ENCODE results near the gene NTHL1. TPM values are rescaled to one million over a fixed set of nuclear protein-coding genes. Genes with fewer than 3 reads are reported as not detected.

NTHL1 gene
- polyA plus RNA-seq, 4 donors, result 13.0 to 27.6 (median 18.5) TPM

DNA sequence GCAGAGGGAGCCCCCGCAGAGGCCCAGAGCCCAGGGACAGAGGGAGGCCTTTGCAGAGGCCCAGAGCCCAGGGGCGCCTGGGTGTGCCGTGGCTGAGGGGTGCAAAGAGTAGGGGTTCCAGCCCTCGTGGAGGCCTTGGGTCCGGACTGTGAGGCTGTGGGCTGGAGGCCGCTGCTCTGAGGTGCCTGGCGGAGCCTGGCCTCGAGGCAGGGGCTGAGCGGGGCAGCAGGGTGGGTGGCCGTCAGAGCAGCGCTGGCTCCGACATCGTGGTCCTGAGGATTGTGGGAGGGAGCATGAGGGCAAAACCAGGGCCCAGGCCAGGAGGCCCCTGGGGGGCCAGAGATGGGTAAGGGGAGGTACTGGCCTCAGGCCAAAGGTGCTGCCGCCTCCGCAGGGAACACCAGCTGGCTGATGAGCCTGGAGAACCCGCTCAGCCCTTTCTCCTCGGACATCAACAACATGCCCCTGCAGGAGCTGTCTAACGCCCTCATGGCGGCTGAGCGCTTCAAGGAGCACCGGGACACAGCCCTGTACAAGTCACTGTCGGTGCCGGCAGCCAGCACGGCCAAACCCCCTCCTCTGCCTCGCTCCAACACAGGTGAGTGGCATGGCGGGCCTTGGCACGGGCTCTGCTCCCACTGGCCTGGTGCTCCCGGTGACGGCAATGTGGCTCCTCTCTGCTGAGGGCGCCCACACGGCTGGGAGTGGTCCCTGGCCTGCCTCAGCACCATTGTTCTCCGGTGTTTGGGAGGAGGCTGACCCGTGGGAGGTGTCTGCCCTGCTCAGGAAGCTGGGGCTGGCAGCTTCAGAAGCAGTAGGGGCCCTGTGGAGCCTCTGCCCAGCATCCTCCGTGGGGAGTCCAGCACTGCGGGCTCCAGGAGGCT lies 33.8 kb upstream of the NTHL1 start:
- no peak overlapping the region for H3K4me3 ChIP-seq (ENCODE audit: low read depth in 1 of 3, low read length in 3 of 3)
- DNase-seq, result no peak
- WGBS, 3 donors, result 87 to 92% (median 92%) methylated on average over 24 to 35 of the region's 35 CpGs
- FAIRE-seq, result no peak
- peak overlapping the region in 1 of 3 donors; percentile 69 for H3K27ac ChIP-seq (ENCODE audit: low read depth in 1 of 3, low read length in 2 of 3)
- H3K4me1 ChIP-seq (ENCODE audit: control insufficient read depth in 3 of 3, insufficient read depth in 2 of 3, low read depth in 1 of 3, low read length in 2 of 3), result peaks cover 0 to 17% (median 0%) of the 10 kb centered on the region in 3 donors
- no peaks in the 10 kb centered on the region for H3K27me3 ChIP-seq (ENCODE audit: control insufficient read depth in 3 of 3, insufficient read depth in 3 of 3, low read length in 3 of 3)
- H3K9me3 ChIP-seq (ENCODE audit: control insufficient read depth in 2 of 2, insufficient read depth in 1 of 2, low read depth in 1 of 2, low read length in 1 of 2), result no peaks in the 10 kb centered on the region
- H3K36me3 ChIP-seq (ENCODE audit: control insufficient read depth in 3 of 3, insufficient read depth in 2 of 3, low read depth in 1 of 3, low read length in 3 of 3), result peaks cover 13 to 99% (median 15%) of the 10 kb centered on the region in 3 donors

DNA sequence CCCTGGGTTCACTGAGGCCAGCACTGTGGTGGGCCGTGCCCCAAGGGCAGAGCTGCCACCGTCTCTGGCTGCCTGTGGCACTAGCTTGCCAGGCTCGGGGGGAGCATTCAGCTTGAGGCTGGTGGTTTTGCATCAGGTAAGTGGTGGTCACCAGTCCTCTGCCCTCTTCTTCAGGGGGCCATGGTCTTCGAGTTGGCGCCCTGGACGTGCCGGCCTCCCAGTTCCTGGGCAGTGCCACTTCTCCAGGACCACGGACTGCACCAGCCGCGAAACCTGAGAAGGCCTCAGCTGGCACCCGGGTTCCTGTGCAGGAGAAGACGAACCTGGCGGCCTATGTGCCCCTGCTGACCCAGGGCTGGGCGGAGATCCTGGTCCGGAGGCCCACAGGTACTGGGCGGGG lies 32.4 kb upstream of the NTHL1 start:
- no peaks in the 10 kb centered on the region for H3K27me3 ChIP-seq (ENCODE audit: control insufficient read depth in 3 of 3, insufficient read depth in 3 of 3, low read length in 3 of 3)
- no peaks in the 10 kb centered on the region for H3K9me3 ChIP-seq (ENCODE audit: control insufficient read depth in 2 of 2, insufficient read depth in 1 of 2, low read depth in 1 of 2, low read length in 1 of 2)
- no peak overlapping the region for H3K27ac ChIP-seq (ENCODE audit: low read depth in 1 of 3, low read length in 2 of 3)
- WGBS, 3 donors, result 90 to 92% (median 92%) methylated on average over 10 to 16 of the region's 16 CpGs
- H3K4me3 ChIP-seq (ENCODE audit: low read depth in 1 of 3, low read length in 3 of 3), result no peak overlapping the region
- DNase-seq (no peak), FAIRE-seq (no peak)
- H3K36me3 ChIP-seq (ENCODE audit: control insufficient read depth in 3 of 3, insufficient read depth in 2 of 3, low read depth in 1 of 3, low read length in 3 of 3), result peaks cover 12 to 99% (median 15%) of the 10 kb centered on the region in 3 donors
- peaks cover 0 to 17% (median 0%) of the 10 kb centered on the region in 3 donors for H3K4me1 ChIP-seq (ENCODE audit: control insufficient read depth in 3 of 3, insufficient read depth in 2 of 3, low read depth in 1 of 3, low read length in 2 of 3)

DNA sequence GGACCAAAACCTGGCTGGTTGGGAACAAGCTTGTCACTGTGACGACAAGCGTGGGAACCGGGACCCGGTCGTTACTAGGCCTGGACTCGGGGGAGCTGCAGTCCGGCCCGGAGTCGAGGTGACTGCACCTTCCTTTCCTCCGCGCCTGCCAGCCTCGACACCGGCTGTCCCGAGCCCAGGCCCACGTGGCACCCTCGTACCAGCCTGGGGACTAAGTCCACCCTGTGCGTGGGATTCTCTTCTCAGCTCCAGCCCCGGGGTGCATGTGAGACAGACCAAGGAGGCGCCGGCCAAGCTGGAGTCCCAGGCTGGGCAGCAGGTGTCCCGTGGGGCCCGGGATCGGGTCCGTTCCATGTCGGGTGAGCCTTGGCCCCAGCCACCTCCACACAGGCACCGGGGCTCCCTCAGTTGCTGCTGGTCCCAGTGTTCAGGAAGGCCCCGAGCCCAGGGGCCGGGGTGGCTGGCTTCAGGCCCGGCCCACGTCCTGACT lies 31.7 kb upstream of the NTHL1 start:
- Histone ChIP-seq H3K9me3 (ENCODE audit: control insufficient read depth in 2 of 2, insufficient read depth in 1 of 2, low read depth in 1 of 2, low read length in 1 of 2) (no peaks in the 10 kb centered on the region), H3K27me3 (ENCODE audit: control insufficient read depth in 3 of 3, insufficient read depth in 3 of 3, low read length in 3 of 3) (no peaks in the 10 kb centered on the region), H3K27ac (ENCODE audit: low read depth in 1 of 3, low read length in 2 of 3) (no peak overlapping the region), H3K36me3 (ENCODE audit: control insufficient read depth in 3 of 3, insufficient read depth in 2 of 3, low read depth in 1 of 3, low read length in 3 of 3) (peaks cover 13 to 98% (median 15%) of the 10 kb centered on the region in 3 donors), H3K4me3 (ENCODE audit: low read depth in 1 of 3, low read length in 3 of 3) (no peak overlapping the region), H3K4me1 (ENCODE audit: control insufficient read depth in 3 of 3, insufficient read depth in 2 of 3, low read depth in 1 of 3, low read length in 2 of 3) (peaks cover 0 to 17% (median 0%) of the 10 kb centered on the region in 3 donors)
- DNase-seq (no peak), FAIRE-seq (no peak)
- WGBS, 3 donors, result 92 to 95% (median 94%) methylated on average over 28 to 30 of the region's 30 CpGs

DNA sequence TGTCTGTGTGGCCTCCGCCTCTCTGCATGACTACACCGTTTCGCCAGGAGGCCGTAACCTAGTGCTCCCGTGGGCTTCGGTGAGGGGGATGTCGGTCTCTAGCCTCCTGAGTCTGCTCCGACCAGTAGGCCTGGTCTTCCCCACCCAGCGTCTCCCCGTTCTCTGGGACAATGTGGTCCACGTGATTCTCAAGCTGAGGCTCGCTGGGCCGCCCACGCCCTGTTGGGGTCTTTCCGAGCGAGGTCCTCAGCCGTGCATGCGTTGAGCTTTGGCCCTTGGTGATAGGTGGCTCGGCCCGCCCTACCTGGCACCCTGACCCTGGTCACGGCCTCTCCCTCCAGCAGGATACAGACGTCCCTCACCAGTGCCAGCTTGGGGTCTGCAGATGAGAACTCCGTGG lies 31.1 kb upstream of the NTHL1 start:
- Histone ChIP-seq H3K27me3 (ENCODE audit: control insufficient read depth in 3 of 3, insufficient read depth in 3 of 3, low read length in 3 of 3) (no peaks in the 10 kb centered on the region), H3K9me3 (ENCODE audit: control insufficient read depth in 2 of 2, insufficient read depth in 1 of 2, low read depth in 1 of 2, low read length in 1 of 2) (no peaks in the 10 kb centered on the region), H3K4me3 (ENCODE audit: low read depth in 1 of 3, low read length in 3 of 3) (no peak overlapping the region), H3K4me1 (ENCODE audit: control insufficient read depth in 3 of 3, insufficient read depth in 2 of 3, low read depth in 1 of 3, low read length in 2 of 3) (peaks cover 0 to 17% (median 0%) of the 10 kb centered on the region in 3 donors), H3K27ac (ENCODE audit: low read depth in 1 of 3, low read length in 2 of 3) (no peak overlapping the region), H3K36me3 (ENCODE audit: control insufficient read depth in 3 of 3, insufficient read depth in 2 of 3, low read depth in 1 of 3, low read length in 3 of 3) (peaks cover 8 to 98% (median 15%) of the 10 kb centered on the region in 3 donors)
- DNase-seq (no peak), FAIRE-seq (no peak)
- 95 to 98% (median 95%) methylated on average over 23 of the region's 23 CpGs for whole genome bisulfite sequencing, 3 donors

DNA sequence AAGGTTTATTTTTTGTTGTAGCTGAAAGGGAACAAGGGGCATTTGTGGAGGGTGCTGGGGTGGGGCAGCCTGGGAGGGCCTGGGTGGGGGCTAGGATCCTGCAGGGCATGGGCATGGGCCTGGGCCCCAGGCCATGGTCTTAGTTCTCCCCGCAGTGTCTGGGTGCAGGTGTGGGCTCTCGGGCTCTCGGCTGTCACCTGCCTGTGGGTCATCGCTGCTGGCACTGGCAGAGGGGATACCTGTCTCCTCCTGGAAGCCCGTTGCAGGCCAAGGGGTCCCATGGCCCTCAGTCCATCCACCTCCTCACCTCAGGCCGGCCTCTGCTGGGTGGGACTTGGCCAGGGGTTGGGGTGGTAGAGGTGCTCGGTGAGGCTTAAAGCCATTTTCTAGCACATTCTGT lies 30.5 kb upstream of the NTHL1 start:
- H3K27me3 ChIP-seq (ENCODE audit: control insufficient read depth in 3 of 3, insufficient read depth in 3 of 3, low read length in 3 of 3), result no peaks in the 10 kb centered on the region
- H3K4me1 ChIP-seq (ENCODE audit: control insufficient read depth in 3 of 3, insufficient read depth in 2 of 3, low read depth in 1 of 3, low read length in 2 of 3), result peaks cover 0 to 11% (median 0%) of the 10 kb centered on the region in 3 donors
- no peaks in the 10 kb centered on the region for H3K9me3 ChIP-seq (ENCODE audit: control insufficient read depth in 2 of 2, insufficient read depth in 1 of 2, low read depth in 1 of 2, low read length in 1 of 2)
- no peak overlapping the region for H3K27ac ChIP-seq (ENCODE audit: low read depth in 1 of 3, low read length in 2 of 3)
- DNase-seq (no peak), FAIRE-seq (no peak)
- H3K4me3 ChIP-seq (ENCODE audit: low read depth in 1 of 3, low read length in 3 of 3), result no peak overlapping the region
- peaks cover 8 to 98% (median 16%) of the 10 kb centered on the region in 3 donors for H3K36me3 ChIP-seq (ENCODE audit: control insufficient read depth in 3 of 3, insufficient read depth in 2 of 3, low read depth in 1 of 3, low read length in 3 of 3)
- 97 to 99% (median 98%) methylated on average over 7 of the region's 7 CpGs for WGBS, 3 donors

DNA sequence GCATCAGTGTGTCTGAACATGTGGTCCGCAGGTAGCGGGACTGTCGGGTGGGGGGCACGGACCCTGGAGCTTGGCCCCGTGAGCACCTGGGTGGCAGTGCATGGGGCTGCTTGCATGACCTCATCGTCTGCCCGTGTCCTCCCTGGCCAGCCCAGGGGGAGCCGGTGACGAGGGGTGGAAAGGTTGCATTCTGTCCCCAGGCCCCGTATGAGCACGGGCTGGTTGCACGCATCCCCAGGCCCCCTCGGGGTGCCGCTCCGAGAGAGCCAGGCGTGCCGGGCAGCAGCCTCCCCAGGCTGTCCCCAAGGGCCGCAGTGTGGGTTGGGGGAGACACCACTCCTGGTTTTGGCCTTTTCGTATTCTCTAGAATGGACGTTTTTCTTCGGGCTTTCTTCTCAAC lies 30.1 kb upstream of the NTHL1 start:
- Histone ChIP-seq H3K4me1 (ENCODE audit: control insufficient read depth in 3 of 3, insufficient read depth in 2 of 3, low read depth in 1 of 3, low read length in 2 of 3) (peaks cover 0 to 11% (median 0%) of the 10 kb centered on the region in 3 donors), H3K4me3 (ENCODE audit: low read depth in 1 of 3, low read length in 3 of 3) (no peak overlapping the region), H3K9me3 (ENCODE audit: control insufficient read depth in 2 of 2, insufficient read depth in 1 of 2, low read depth in 1 of 2, low read length in 1 of 2) (no peaks in the 10 kb centered on the region), H3K27me3 (ENCODE audit: control insufficient read depth in 3 of 3, insufficient read depth in 3 of 3, low read length in 3 of 3) (no peaks in the 10 kb centered on the region), H3K36me3 (ENCODE audit: control insufficient read depth in 3 of 3, insufficient read depth in 2 of 3, low read depth in 1 of 3, low read length in 3 of 3) (peaks cover 8 to 98% (median 20%) of the 10 kb centered on the region in 3 donors), H3K27ac (ENCODE audit: low read depth in 1 of 3, low read length in 2 of 3) (no peak overlapping the region)
- DNase-seq, result no peak
- 95 to 97% (median 96%) methylated on average over 21 of the region's 21 CpGs for WGBS, 3 donors
- no peak for FAIRE-seq

DNA sequence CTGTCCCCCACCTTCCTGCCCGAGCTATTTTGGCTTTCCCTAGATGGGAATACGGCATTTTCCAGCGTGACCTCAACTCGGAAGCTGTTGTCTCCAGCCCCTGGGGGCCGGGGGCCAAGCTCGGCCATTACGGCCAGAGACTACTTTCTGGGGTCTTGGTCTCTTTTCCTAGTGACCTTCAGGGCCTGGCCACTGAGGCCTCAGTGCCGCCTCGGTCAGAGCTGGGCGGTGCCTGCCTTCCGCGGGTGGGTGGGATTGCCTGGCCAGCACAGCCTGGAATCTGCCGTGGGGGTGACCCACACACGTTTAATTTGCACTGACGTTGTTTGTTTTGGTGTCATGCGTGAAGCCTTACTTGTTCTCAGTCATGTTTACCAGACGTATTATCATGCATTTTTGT lies 29.4 kb upstream of the NTHL1 start:
- 92 to 95% (median 93%) methylated on average over 17 of the region's 17 CpGs for WGBS, 3 donors
- H3K9me3 ChIP-seq (ENCODE audit: control insufficient read depth in 2 of 2, insufficient read depth in 1 of 2, low read depth in 1 of 2, low read length in 1 of 2), result no peaks in the 10 kb centered on the region
- FAIRE-seq, result no peak
- no peaks in the 10 kb centered on the region for H3K27me3 ChIP-seq (ENCODE audit: control insufficient read depth in 3 of 3, insufficient read depth in 3 of 3, low read length in 3 of 3)
- no peak for DNase-seq
- H3K4me1 ChIP-seq (ENCODE audit: control insufficient read depth in 3 of 3, insufficient read depth in 2 of 3, low read depth in 1 of 3, low read length in 2 of 3), result peaks cover 0 to 4% (median 0%) of the 10 kb centered on the region in 3 donors
- H3K4me3 ChIP-seq (ENCODE audit: low read depth in 1 of 3, low read length in 3 of 3), result no peak overlapping the region
- peaks cover 12 to 98% (median 25%) of the 10 kb centered on the region in 3 donors for H3K36me3 ChIP-seq (ENCODE audit: control insufficient read depth in 3 of 3, insufficient read depth in 2 of 3, low read depth in 1 of 3, low read length in 3 of 3)
- H3K27ac ChIP-seq (ENCODE audit: low read depth in 1 of 3, low read length in 2 of 3), result no peak overlapping the region

DNA sequence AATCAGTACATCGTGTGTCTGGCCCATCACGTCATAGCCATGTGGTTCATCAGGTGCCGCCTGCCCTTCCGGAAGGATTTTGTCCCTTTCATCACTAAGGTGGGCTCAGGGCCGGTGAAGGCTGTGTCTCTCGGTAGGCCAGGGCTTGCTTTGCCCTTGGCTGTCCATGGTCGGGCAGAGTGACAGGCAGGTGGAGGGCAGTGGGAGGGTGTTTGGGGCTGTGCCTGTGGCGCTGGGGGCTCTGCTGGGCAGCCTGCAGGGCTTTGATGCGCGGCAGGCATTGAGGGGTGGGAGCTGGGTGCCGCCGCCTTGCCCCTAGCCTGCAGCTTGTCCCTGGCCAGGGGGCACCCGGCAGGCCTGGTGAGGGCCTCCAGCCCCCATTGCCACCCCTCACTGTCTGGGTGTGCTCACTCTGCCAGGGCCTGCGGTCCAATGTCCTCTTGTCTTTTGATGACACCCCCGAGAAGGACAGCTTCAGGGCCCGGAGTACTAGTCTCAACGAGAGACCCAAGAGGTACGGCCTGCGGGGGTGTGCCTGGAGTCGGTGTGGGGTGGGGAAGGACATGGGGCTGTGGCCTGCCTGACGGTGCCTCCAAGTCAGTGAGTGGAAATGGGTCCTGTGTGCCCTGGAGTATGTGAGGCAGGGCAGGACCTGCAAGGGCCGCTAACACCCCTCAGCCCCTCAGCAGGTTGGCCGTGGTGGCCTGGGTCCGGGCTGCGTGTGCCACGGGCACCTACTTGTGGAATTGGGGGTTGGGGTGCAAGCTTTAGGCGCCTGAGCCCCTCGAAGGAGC lies 28.6 kb upstream of the NTHL1 start:
- no peak for FAIRE-seq
- Histone ChIP-seq H3K4me1 (ENCODE audit: control insufficient read depth in 3 of 3, insufficient read depth in 2 of 3, low read depth in 1 of 3, low read length in 2 of 3) (no peaks in the 10 kb centered on the region), H3K4me3 (ENCODE audit: low read depth in 1 of 3, low read length in 3 of 3) (no peak overlapping the region), H3K27me3 (ENCODE audit: control insufficient read depth in 3 of 3, insufficient read depth in 3 of 3, low read length in 3 of 3) (no peaks in the 10 kb centered on the region), H3K27ac (ENCODE audit: low read depth in 1 of 3, low read length in 2 of 3) (no peak overlapping the region), H3K9me3 (ENCODE audit: control insufficient read depth in 2 of 2, insufficient read depth in 1 of 2, low read depth in 1 of 2, low read length in 1 of 2) (no peaks in the 10 kb centered on the region), H3K36me3 (ENCODE audit: control insufficient read depth in 3 of 3, insufficient read depth in 2 of 3, low read depth in 1 of 3, low read length in 3 of 3) (peaks cover 12 to 98% (median 20%) of the 10 kb centered on the region in 3 donors)
- WGBS, 3 donors, result 95 to 97% (median 96%) methylated on average over 26 to 28 of the region's 28 CpGs
- DNase-seq, result no peak

All from small intestine (tissue), 7 donors.